ENCODE results near the gene ACMSD. TPM values are rescaled to one million over a fixed set of nuclear protein-coding genes. Genes with fewer than 3 reads are reported as not detected.

Gene ACMSD
- total RNA-seq (not detected in 2 replicates), polyA plus RNA-seq (0.46 TPM in 1 of 2 replicates, not detected in the other)

DNA sequence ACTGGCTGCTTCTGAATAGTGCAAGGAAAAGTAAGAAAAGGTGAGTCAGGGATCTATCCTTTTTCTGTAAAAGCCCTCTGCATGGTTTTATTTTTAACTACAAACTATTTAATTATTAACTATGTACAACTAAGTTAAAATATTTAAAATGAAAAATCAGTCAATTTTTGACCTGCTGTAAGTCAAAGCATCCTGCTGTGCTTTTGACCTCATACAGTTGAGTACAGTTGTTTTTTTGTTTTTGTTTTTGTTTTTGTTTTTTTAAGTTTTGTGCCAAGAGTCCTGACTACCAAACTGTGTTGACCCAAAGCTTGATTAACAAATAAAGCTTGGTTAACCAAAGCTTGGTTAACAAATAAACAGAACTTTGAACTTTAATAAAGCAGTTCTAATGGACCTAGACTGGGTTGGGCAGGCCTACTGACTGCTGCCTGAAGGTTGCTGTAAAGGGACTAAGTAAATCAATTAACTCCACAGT is at the start of gene ACMSD:
ACMSD (plus strand) TSS at position 474 of the 478 bp plus-strand sequence. CDS start 67 bp downstream, outside the sequence.
- H3K27me3 ChIP-seq: no peaks in the 10 kb centered on the region
- H3K9me3 ChIP-seq (ENCODE audit: low read depth): no peaks in the 10 kb centered on the region
- no peak for DNase-seq (ENCODE audit: low read depth in 1 of 2, low spot score in 1 of 2)
- H3K27ac ChIP-seq: no peak within 1 kb of the TSS
- no peaks in the 10 kb centered on the region for H3K36me3 ChIP-seq
- no peaks in the 10 kb centered on the region for H3K4me1 ChIP-seq (ENCODE audit: low read depth)
- H3K4me3 ChIP-seq: no peak within 1 kb of the TSS
- TF ChIP-seq, protein P1, sequence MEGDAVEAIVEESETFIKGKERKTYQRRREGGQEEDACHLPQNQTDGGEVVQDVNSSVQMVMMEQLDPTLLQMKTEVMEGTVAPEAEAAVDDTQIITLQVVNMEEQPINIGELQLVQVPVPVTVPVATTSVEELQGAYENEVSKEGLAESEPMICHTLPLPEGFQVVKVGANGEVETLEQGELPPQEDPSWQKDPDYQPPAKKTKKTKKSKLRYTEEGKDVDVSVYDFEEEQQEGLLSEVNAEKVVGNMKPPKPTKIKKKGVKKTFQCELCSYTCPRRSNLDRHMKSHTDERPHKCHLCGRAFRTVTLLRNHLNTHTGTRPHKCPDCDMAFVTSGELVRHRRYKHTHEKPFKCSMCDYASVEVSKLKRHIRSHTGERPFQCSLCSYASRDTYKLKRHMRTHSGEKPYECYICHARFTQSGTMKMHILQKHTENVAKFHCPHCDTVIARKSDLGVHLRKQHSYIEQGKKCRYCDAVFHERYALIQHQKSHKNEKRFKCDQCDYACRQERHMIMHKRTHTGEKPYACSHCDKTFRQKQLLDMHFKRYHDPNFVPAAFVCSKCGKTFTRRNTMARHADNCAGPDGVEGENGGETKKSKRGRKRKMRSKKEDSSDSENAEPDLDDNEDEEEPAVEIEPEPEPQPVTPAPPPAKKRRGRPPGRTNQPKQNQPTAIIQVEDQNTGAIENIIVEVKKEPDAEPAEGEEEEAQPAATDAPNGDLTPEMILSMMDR (IDR thresholded peaks at IDR 0.05; ENCODE audit: low read depth, low read length): no peak

DNA sequence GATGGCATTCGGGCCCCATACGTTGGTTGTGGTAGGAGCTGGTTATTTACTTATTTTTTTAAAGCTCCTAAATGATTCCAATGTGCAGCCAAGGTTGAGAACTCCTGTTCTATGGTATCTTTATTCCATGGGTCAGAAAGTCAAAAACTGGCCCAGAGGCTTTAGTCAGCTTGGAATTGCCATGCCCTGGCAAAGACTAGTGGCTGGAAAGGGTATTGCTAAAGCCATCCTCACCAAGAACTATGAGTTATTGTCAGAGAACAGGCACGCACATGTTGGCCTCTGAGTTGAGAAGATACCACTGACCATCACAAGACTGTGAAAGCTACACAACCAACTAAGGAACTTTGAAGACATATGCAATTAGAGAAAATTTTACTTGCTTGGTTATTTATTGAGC is 47.9 kb upstream of the ACMSD start:
- no peak for DNase-seq (ENCODE audit: low read depth in 1 of 2, low spot score in 1 of 2)
- H3K9me3 ChIP-seq (ENCODE audit: low read depth): no peaks in the 10 kb centered on the region
- no peak overlapping the region for H3K4me3 ChIP-seq
- H3K4me1 ChIP-seq (ENCODE audit: low read depth): no peaks in the 10 kb centered on the region
- no peak overlapping the region for H3K27ac ChIP-seq
- TF ChIP-seq, protein P1 (IDR thresholded peaks at IDR 0.05; ENCODE audit: low read depth, low read length): no peak
- H3K36me3 ChIP-seq: no peaks in the 10 kb centered on the region
- no peaks in the 10 kb centered on the region for H3K27me3 ChIP-seq

DNA sequence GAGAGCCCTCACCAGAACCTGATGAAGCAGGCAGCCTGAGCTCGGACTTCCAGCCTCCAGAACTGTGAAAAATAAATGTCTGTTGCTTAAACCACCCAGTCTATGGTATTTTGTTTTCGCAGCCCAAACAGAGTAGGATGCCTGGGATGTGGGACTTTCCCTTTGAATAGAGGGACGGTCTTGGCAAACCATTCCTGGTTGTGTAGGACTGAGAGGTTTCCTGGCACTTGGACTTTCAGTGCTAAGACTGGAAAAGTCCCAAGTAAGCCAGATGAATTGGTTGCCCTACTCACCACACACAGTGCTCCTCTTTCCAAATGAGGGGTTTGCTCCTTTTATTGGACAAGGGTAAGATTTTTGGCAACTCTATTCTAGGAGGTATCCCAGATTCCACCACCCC is 46.8 kb upstream of the ACMSD start:
- Histone ChIP-seq H3K4me3 (no peak overlapping the region), H3K36me3 (no peaks in the 10 kb centered on the region), H3K27ac (no peak overlapping the region), H3K9me3 (ENCODE audit: low read depth) (no peaks in the 10 kb centered on the region), H3K27me3 (no peaks in the 10 kb centered on the region), H3K4me1 (ENCODE audit: low read depth) (no peaks in the 10 kb centered on the region)
- no peak for DNase-seq (ENCODE audit: low read depth in 1 of 2, low spot score in 1 of 2)
- TF ChIP-seq, protein P1 (IDR thresholded peaks at IDR 0.05; ENCODE audit: low read depth, low read length): no peak

DNA sequence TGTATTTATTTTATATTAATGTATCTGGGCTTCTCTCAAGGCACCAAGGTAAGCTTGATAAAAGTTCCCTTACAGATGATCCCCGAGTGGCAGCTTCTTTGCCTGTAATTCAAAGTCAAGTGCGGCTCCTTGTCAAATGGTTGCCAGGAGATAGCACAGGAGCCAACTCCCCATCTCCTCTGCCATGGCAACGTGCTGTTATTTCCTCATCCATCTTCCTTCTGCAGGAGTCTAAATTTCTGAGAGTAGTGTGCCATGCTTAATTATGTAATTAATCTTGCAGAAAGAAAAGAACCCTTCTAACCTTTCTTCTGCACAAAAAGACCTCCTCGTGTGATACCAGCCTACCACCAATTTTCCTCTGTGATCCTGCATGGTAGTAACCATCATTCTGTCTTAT is 46.2 kb upstream of the ACMSD start:
- no peaks in the 10 kb centered on the region for H3K9me3 ChIP-seq (ENCODE audit: low read depth)
- no peaks in the 10 kb centered on the region for H3K4me1 ChIP-seq (ENCODE audit: low read depth)
- H3K27ac ChIP-seq: no peak overlapping the region
- H3K36me3 ChIP-seq: no peaks in the 10 kb centered on the region
- no peak for DNase-seq (ENCODE audit: low read depth in 1 of 2, low spot score in 1 of 2)
- H3K4me3 ChIP-seq: no peak overlapping the region
- TF ChIP-seq, protein P1 (IDR thresholded peaks at IDR 0.05; ENCODE audit: low read depth, low read length): no peak
- H3K27me3 ChIP-seq: no peaks in the 10 kb centered on the region

DNA sequence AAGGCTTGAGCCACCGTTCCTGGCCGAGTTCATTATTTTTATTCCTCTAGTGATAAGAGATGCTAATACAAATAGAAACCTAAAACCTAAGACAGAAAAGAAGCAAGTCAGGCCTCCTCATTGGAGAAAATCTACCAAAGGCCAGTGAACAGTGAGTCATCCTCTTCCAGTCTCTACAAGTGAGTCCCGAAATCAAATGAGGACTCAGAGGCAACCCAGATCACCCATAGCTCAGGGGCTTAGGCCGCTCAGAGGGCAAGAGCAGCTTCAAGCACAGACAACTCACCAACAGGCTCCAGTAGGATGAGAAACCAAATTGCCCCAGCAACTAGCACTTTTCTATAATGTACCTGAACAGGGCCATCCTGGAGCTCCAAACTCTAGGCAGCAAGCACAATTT is 42.7 kb upstream of the ACMSD start:
- H3K4me1 ChIP-seq (ENCODE audit: low read depth): no peaks in the 10 kb centered on the region
- TF ChIP-seq, protein P1 (IDR thresholded peaks at IDR 0.05; ENCODE audit: low read depth, low read length): no peak
- H3K27me3 ChIP-seq: no peaks in the 10 kb centered on the region
- H3K27ac ChIP-seq: no peak overlapping the region
- no peaks in the 10 kb centered on the region for H3K36me3 ChIP-seq
- DNase-seq (ENCODE audit: low read depth in 1 of 2, low spot score in 1 of 2): no peak
- no peaks in the 10 kb centered on the region for H3K9me3 ChIP-seq (ENCODE audit: low read depth)
- H3K4me3 ChIP-seq: no peak overlapping the region

DNA sequence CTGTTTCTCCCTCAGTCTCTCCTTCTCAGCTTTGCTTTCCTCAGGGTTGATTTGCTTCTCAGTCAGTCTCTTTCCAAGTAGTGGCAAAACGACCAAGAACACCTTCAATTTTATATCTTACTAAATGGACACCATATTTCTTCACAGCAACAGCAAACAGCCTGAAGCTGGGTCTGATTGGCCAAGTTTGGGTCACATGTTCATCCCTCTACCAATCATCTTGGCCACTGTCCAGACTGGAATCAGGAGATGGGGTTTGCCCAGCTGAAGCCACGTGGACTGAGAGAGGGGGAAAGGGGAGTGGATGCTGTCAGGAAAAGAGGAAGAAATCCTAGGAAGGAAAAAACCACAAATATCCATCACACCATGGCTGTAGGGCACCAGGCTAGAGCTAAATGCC is 42.0 kb upstream of the ACMSD start:
- H3K4me1 ChIP-seq (ENCODE audit: low read depth): no peaks in the 10 kb centered on the region

More for the DNA sequence above, 42.0 kb upstream of the ACMSD start:
- TF ChIP-seq, protein P1 (IDR thresholded peaks at IDR 0.05; ENCODE audit: low read depth, low read length): no peak
- DNase-seq (ENCODE audit: low read depth in 1 of 2, low spot score in 1 of 2): no peak
- no peaks in the 10 kb centered on the region for H3K9me3 ChIP-seq (ENCODE audit: low read depth)
- no peaks in the 10 kb centered on the region for H3K36me3 ChIP-seq
- no peak overlapping the region for H3K4me3 ChIP-seq
- H3K27ac ChIP-seq: no peak overlapping the region
- H3K27me3 ChIP-seq: no peaks in the 10 kb centered on the region
